ENCODE data around the gene ZIC4. TPM values are rescaled to one million over a fixed set of nuclear protein-coding genes. Genes with fewer than 3 reads are reported as not detected.
A peak's percentile ranks its signal among the peaks of the same experiment; 100 is the strongest.

The ZIC4 gene
- total RNA-seq, 3 donors from 2014 or later: not detected

- Mint-ChIP-seq H3K4me1 (ENCODE audit: low read depth) (peaks cover 2% of the 10 kb centered on the region), H3K36me3 (ENCODE audit: insufficient read depth) (no peaks in the 10 kb centered on the region), H3K4me3 (no peak overlapping the region), H3K27me3 (ENCODE audit: low read depth) (peaks cover 67% of the 10 kb centered on the region), H3K9me3 (peaks cover 5% of the 10 kb centered on the region)
- DNase-seq (no peak), ATAC-seq (no peak)
These were observed 15.9 kb upstream of the ZIC4 start for GRCh38 chr3:147422196-147422595.

- no peak for DNase-seq
- Mint-ChIP-seq H3K36me3 (ENCODE audit: insufficient read depth) (no peaks in the 10 kb centered on the region), H3K27me3 (ENCODE audit: low read depth) (peaks cover 72% of the 10 kb centered on the region), H3K4me3 (no peak overlapping the region), H3K4me1 (ENCODE audit: low read depth) (peaks cover 2% of the 10 kb centered on the region), H3K9me3 (peaks cover 5% of the 10 kb centered on the region)
- ATAC-seq: no peak
These were observed 15.0 kb upstream of the ZIC4 start for GRCh38 chr3:147421184-147421912.

GRCh38 chr3:147420353-147421183, 14.2 kb upstream of the ZIC4 start:
- Mint-ChIP-seq H3K4me1 (ENCODE audit: low read depth) (peaks cover 2% of the 10 kb centered on the region), H3K9me3 (peaks cover 7% of the 10 kb centered on the region)

DNA sequence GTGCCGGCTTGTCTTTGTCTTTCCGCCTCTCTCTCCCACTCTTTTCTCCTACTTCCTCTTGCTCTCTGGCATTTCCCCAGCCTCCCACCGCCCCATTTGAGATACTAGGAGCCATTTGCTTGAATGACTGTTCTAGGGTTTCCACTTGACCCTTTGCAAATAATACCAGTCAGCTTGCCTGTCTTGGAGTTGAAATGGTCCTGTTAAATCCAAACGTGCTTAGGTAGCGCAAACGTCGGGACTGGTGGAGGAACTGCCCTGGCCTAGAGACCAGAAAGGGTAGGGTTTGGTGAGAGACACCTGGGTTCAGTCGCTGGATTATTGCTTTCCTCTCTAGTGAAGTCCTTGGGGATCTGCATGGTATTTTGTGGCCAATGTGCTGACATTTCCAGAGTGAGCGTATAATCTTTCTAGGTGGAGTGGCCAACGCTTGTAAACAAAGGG, 13.5 kb upstream of the ZIC4 start:
- DNase-seq (no peak), ATAC-seq (no peak)
- peaks cover 11% of the 10 kb centered on the region for H3K9me3 Mint-ChIP-seq
- no peaks in the 10 kb centered on the region for H3K36me3 Mint-ChIP-seq (ENCODE audit: insufficient read depth)
- H3K4me3 Mint-ChIP-seq: no peak overlapping the region
- peaks cover 2% of the 10 kb centered on the region for H3K4me1 Mint-ChIP-seq (ENCODE audit: low read depth)
- H3K27me3 Mint-ChIP-seq (ENCODE audit: low read depth): peaks cover 81% of the 10 kb centered on the region

More at GRCh38 chr3:147420353-147421183, 14.2 kb upstream of the ZIC4 start:
- Mint-ChIP-seq H3K36me3 (ENCODE audit: insufficient read depth) (no peaks in the 10 kb centered on the region), H3K4me3 (no peak overlapping the region), H3K27me3 (ENCODE audit: low read depth) (peaks cover 76% of the 10 kb centered on the region)
- no peak for DNase-seq
- ATAC-seq: no peak

- Mint-ChIP-seq H3K9me3 (peaks cover 11% of the 10 kb centered on the region), H3K27me3 (ENCODE audit: low read depth) (peaks cover 87% of the 10 kb centered on the region), H3K4me1 (ENCODE audit: low read depth) (peaks cover 2% of the 10 kb centered on the region), H3K4me3 (no peak overlapping the region), H3K36me3 (ENCODE audit: insufficient read depth) (no peaks in the 10 kb centered on the region)
- ATAC-seq (no peak), DNase-seq (no peak)
These were observed 12.7 kb upstream of the ZIC4 start for GRCh38 chr3:147418808-147419701.

- no peak for ATAC-seq
- Mint-ChIP-seq H3K36me3 (ENCODE audit: insufficient read depth) (no peaks in the 10 kb centered on the region), H3K4me1 (ENCODE audit: low read depth) (peaks cover 5% of the 10 kb centered on the region)
These were observed 12.0 kb upstream of the ZIC4 start for GRCh38 chr3:147418371-147418781.

DNA sequence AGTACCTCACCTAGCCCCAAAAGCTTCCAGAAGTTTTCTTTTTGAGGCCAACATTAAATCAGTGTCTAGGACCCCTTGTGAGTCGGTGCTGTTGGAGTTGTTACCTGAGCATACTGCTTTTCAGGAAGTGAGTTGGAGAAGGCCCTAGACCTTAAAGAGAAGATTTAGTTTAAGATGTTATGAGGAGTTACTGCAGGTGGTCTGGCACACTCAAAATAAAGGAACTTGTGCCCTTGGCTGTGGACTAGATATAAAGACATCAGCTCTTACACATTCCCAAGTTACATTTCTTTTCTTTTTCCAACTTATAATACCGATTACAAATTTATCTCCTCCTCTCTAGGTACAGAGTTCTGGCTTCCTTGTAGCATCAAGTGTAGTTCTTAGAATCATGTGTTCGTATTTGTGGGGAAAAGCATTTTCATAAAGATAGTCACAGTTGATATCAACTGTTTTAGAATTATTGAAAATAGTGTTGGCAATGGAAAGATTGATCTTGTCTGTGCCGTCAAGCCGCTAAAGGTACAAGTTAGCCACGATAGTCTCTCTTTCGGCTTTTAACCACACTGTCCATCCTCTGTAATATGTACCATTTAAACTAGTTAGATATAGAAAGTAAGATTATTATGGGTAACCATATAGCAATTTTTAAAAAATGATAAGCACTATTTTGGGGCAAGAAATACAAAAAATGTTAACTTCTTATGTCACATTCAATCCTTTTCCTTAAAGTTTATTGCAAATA, 11.4 kb upstream of the ZIC4 start:
- ATAC-seq (no peak), DNase-seq (no peak)
- Mint-ChIP-seq H3K4me3 (no peak overlapping the region), H3K4me1 (ENCODE audit: low read depth) (peaks cover 7% of the 10 kb centered on the region), H3K9me3 (peaks cover 6% of the 10 kb centered on the region), H3K36me3 (ENCODE audit: insufficient read depth) (no peaks in the 10 kb centered on the region), H3K27me3 (ENCODE audit: low read depth) (peaks cover 85% of the 10 kb centered on the region)

More at GRCh38 chr3:147418371-147418781, 12.0 kb upstream of the ZIC4 start:
- no peak for DNase-seq
- Mint-ChIP-seq H3K27me3 (ENCODE audit: low read depth) (peaks cover 85% of the 10 kb centered on the region), H3K4me3 (no peak overlapping the region), H3K9me3 (peaks cover 7% of the 10 kb centered on the region)

GRCh38 chr3:147416931-147417330, 10.6 kb upstream of the ZIC4 start:
- DNase-seq (no peak), ATAC-seq (no peak)
- Mint-ChIP-seq H3K4me3 (no peak overlapping the region), H3K4me1 (ENCODE audit: low read depth) (peaks cover 11% of the 10 kb centered on the region), H3K9me3 (peaks cover 6% of the 10 kb centered on the region), H3K36me3 (ENCODE audit: insufficient read depth) (no peaks in the 10 kb centered on the region), H3K27me3 (ENCODE audit: low read depth) (peaks cover 84% of the 10 kb centered on the region)

DNA sequence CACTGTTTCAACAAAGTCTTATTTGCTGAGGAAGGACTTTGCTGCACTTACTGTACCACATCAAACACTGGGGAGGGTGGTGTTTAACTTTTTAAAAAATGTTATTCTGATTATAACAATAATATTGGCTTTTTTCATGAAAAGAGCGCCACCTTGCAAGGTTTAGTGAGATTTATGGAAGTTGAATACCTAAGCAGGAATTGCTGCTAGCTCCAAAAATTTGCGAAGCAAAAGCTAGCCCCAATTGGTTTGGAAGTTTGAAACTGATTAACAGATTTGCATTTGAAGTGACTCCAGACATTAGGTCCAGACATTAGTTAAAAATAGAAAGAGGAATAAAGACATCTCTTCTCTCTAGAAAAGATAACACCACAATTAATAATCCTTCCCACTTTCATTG, 9.5 kb upstream of the ZIC4 start:
- ATAC-seq (no peak), DNase-seq (no peak)
- Mint-ChIP-seq H3K36me3 (ENCODE audit: insufficient read depth) (no peaks in the 10 kb centered on the region), H3K9me3 (peaks cover 12% of the 10 kb centered on the region), H3K4me3 (no peak overlapping the region), H3K27me3 (ENCODE audit: low read depth) (peaks cover 87% of the 10 kb centered on the region), H3K4me1 (ENCODE audit: low read depth) (peaks cover 20% of the 10 kb centered on the region)

- no peak for ATAC-seq
- peaks cover 85% of the 10 kb centered on the region for H3K27me3 Mint-ChIP-seq (ENCODE audit: low read depth)
- peaks cover 24% of the 10 kb centered on the region for H3K4me1 Mint-ChIP-seq (ENCODE audit: low read depth)
- peaks cover 12% of the 10 kb centered on the region for H3K9me3 Mint-ChIP-seq
- H3K4me3 Mint-ChIP-seq: no peak overlapping the region
- DNase-seq: no peak
- H3K36me3 Mint-ChIP-seq (ENCODE audit: insufficient read depth): no peaks in the 10 kb centered on the region
These were observed 8.9 kb upstream of the ZIC4 start for GRCh38 chr3:147415286-147415685.

- DNase-seq (no peak), ATAC-seq (no peak)
- Mint-ChIP-seq H3K4me3 (no peak overlapping the region), H3K36me3 (ENCODE audit: insufficient read depth) (no peaks in the 10 kb centered on the region), H3K4me1 (ENCODE audit: low read depth) (peaks cover 22% of the 10 kb centered on the region), H3K9me3 (peaks cover 12% of the 10 kb centered on the region), H3K27me3 (ENCODE audit: low read depth) (peaks cover 78% of the 10 kb centered on the region)
These were observed 8.2 kb upstream of the ZIC4 start for GRCh38 chr3:147414390-147415138.

DNA sequence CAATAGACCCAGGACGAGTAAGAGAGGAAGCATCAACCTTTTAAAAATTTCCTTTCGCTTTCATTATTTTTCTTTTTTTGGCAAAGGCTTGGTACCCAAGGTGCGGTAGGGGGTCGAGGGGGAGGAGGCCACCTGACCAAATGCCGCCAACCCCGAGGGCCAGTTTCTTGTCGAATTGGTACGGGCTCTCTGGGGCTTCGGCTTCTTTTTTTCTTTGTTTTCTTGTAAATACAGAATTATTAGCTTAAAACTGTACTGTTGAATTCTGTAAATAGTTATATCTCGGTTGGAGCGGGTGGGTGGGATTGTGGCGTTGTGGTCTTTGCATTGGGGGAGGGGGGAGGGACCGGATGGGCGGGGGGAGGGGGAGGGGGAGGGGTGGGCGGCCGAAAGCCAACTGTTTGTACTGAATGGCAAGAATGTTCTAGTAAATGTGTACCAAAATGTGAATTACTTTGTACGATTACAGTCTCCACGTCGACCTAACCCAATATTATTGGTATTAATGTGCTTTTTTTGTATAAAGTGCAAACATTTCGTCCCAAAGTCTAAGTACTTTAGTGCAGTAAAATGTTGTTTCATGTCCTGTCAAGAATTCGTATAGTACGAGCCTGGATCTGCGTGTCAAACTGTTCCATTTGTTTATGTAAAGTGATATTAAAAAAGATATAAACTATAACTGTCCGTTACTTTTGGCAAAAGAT, 7.5 kb upstream of the ZIC4 start:
- Mint-ChIP-seq H3K36me3 (ENCODE audit: insufficient read depth) (no peaks in the 10 kb centered on the region), H3K4me3 (peak overlapping the region; percentile 63), H3K4me1 (ENCODE audit: low read depth) (peaks cover 26% of the 10 kb centered on the region), H3K27me3 (ENCODE audit: low read depth) (peaks cover 79% of the 10 kb centered on the region), H3K9me3 (peaks cover 12% of the 10 kb centered on the region)
- ATAC-seq: no peak
- DNase-seq: no peak

Data from activated T-cell treated with anti-CD3 and anti-CD28 coated beads, Interleukin-2, amount 50 U/mL, for 4 hours (primary cell).